ENCODE measurements around the gene STIP1. TPM values are rescaled to one million over a fixed set of nuclear protein-coding genes. Genes with fewer than 3 reads are reported as not detected.

The STIP1 gene
- total RNA-seq, 1 donor from 2014 or later: 47.2 TPM

DNA sequence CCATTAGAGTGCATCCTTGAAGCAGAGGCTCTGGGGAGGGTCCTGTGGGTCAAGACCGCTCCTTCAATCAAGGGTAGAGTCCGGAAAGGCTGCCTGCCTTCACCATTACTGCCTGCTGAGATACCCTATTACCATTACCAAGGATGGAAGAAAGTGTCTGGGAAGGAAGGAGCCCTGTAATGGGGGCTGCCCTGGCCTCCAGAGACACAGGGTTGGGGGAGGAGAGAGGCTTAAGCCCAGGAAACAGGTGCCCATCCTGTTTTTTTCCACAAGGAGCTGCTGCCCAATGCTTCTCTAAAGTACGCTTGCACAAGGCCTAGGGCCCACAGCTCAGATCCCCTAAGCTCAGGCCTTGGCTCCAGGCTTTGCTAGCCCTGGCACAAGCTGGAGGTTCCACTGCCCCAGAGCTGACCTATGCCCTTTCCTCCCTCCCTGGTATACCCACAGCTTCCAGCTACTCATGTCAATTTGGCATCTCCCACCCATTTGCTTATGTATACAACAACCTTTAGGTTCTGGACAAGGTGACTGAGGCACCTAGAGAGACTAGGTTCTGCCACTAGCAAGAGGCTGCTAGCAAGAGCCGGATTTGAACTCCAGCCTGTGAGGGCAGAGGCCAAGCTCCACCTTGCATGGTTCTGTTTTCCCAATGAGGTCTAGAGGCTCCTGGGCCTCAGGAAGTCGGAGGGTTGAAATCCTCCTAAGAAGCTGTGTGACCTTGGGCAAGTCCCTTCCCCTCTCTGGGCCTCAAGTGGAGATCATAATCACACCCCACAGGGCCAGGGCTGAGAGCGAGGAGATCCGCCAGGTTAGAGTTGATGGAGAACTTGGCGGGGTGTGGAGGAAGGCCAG, 63.8 kb downstream of the STIP1 start:
- DNase-seq (ENCODE audit: low spot score): no peak

DNA sequence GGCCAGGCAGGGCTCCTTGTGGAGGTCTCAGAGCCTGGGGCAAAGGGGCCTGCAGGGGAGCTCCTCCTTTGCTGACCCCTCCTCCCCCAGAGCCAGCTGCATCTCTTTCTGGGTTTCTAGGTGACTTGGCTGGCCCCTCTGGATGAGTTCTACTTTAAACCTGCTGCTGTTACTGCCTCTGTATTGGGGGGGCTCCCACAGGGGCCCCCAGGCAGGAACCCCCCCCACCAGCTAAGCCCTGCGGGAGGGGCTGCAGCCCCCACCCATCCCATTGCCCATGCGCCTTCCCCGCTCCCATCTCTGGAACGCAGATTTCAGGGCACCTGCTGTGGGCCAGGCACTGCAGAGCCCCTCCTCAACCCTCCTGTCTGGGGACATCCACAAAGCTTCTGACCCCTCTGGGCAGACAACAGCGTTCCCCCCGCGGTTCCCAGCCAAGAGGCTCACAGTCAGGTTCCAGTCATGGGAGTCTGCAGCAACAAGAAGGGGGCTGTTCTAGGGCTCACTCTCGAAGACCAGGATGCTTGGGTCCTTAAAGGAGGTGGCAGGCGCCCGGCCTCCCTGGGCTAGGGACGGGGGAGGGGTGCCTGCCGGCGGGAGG, 64.5 kb downstream of the STIP1 start:
- no peak for DNase-seq (ENCODE audit: low spot score)

DNA sequence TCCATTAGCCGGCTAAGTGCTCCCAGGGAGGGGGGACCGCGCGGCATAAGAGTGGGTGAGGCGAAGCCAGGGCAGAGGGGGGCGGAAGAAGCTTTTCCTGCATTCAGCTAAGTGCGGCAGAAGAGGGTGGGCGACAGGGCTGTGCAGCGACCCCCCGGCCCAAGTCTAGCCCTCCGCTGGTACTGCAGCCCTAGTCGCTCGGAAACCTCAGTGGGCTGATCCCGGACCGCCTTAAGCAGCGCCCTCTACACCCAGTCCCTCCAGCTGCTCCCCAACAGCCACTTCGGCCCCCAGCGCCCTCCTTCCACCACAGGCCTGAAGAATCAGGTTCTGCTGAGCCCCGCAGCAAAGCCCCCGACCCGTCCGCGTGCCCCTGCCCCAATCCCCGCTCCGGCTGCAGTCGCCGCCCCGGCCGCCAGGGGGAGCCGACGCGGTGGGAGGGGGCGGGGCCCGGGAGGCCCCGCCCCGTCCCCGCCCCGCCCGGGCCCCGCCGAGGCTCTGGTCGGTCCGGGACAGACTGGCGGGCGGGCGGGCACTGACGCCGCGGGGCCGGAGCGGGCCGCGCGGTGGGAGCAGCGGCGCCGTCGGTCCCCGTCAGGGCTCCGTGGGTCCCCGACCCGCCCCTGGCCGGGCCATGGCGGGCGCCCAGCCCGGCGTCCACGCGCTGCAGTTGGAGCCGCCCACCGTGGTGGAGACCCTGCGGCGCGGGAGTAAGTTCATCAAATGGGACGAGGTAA, 65.2 kb downstream of the STIP1 start, which contains the start of gene PLCB3:
PLCB3 (plus strand) TSS at position 515 of the 737 bp plus-strand sequence; CDS start at position 635, 120 bp downstream.
- peak; percentile 49 for DNase-seq (ENCODE audit: low spot score)

DNA sequence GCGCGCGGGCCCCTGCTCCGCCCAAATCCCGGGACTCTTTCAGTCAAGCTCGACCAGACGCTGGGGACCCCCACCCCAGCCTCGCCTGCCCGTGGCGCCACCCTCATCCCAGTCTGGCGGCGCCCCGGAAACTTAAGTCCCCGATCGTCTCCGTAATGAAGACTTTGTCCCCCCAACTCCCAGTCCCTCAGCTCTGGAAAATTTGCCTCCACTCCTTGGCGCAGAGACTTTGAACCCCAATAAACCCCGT, 65.7 kb downstream of the STIP1 start:
- DNase-seq (ENCODE audit: low spot score): no peak

DNA sequence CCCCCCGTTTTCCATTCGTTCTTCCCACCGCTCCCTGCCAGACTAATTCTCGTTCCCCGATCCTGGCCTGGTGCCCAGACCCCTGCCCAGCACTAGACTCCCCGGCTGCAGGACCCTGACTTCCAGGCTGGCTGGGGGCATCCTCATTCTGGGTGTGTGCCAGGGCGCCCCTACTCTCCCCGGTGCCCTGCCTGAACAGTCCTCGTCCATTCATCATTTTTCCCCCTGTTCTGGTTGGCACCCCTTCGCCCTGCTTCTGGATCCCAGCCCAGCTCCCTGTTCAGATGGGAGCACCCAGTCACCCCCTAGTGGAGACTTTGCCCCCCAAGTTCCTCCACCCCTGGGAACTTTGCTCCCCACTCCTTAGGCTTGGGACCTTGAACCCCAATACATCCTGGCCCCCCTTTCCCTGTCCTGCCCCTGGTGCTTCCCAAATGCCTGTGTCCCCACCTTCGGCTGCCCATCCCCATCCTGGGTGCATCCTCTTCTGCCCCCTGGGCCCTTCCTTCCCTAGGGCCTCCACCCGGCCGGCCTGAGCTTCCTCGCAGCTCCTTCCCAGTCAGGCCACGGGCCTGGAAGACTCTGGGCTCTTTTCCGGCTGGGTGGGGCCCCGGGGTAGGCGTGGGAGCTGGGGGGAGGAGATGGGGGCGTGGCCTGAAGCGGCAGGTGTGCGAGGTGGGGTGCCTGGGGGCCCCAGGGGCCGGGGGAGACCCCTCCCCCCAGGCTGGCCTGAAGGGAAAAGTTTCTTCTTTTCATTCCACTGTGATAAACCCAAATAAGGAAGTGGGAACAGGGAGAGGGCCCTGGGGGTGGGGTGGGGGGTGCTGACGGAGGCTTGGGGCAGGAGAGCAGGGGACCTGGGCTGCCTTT, 66.3 kb downstream of the STIP1 start:
- peak; percentile 44 for DNase-seq (ENCODE audit: low spot score)

DNA sequence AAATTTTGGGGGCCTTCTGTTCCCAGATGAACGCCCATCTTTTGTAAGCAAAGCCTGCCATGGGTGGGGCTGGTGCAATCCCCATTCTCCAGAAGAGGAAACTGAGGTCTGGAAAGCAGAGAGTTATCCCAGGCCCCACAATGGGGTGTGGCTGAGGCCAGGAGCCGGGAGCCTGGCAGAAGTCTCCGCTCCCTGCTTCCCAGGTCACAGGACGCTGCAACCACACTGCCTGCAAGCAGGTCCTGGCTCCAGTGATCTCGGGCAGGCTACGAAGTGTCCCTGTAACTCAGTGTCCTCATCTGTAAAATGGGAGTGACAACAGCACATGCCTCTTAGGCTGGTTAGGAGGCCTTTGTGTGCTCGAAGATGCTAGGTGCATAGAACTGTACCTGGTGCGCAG, 67.1 kb downstream of the STIP1 start:
- no peak for DNase-seq (ENCODE audit: low spot score)

DNA sequence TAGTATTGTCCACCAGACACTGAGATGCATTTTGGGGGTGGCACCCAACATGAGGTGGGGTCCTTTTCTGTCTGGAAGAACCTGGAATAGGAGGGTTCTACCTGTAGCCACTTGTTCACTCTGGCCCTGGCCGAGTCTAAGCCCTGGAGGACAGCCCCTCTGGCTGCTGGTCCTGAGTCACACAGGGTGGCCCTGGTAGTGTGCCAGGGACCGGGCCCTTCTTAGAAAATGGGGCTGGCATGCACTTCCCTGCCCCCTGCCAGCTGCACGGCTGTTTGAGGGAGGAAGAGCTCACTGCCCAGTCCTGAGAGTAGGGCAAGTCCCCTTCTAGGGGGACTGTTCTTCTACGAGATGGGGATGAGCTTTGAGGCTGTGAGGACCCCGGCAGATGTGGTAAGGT, 67.5 kb downstream of the STIP1 start:
- no peak for DNase-seq (ENCODE audit: low spot score)

Other genes starting within 250 kb of the STIP1 start
- gene NAA40, start 247.2 kb upstream of the STIP1 start, total RNA-seq (ENCODE audit: insufficient read depth, low replicate concordance): 3.6 TPM
- 234 TPM for gene COX8A, start 211.6 kb upstream of the STIP1 start, total RNA-seq (ENCODE audit: insufficient read depth, low replicate concordance)
- 17.6 TPM for gene OTUB1, start 199.7 kb upstream of the STIP1 start, total RNA-seq (ENCODE audit: insufficient read depth, low replicate concordance)
- 0.48 TPM for gene FLRT1, start 150.2 kb upstream of the STIP1 start, total RNA-seq (ENCODE audit: insufficient read depth, low replicate concordance)
- gene MACROD1, start 20.1 kb upstream of the STIP1 start, total RNA-seq (ENCODE audit: insufficient read depth, low replicate concordance): 8.9 TPM
- gene FERMT3, start 20.6 kb downstream of the STIP1 start, total RNA-seq (ENCODE audit: insufficient read depth, low replicate concordance): 14.2 TPM
- 23.6 TPM for gene TRPT1, start 40.0 kb downstream of the STIP1 start, total RNA-seq (ENCODE audit: insufficient read depth, low replicate concordance)
- gene NUDT22, start 40.1 kb downstream of the STIP1 start, total RNA-seq (ENCODE audit: insufficient read depth, low replicate concordance): 17.3 TPM
- gene DNAJC4, start 44.4 kb downstream of the STIP1 start, total RNA-seq (ENCODE audit: insufficient read depth, low replicate concordance): 13.5 TPM
- 46.9 TPM for gene VEGFB, start 48.4 kb downstream of the STIP1 start, total RNA-seq (ENCODE audit: insufficient read depth, low replicate concordance)
- 32.7 TPM for gene FKBP2, start 54.9 kb downstream of the STIP1 start, total RNA-seq (ENCODE audit: insufficient read depth, low replicate concordance)
- gene PPP1R14B, start 60.8 kb downstream of the STIP1 start, total RNA-seq (ENCODE audit: insufficient read depth, low replicate concordance): 60.4 TPM
- 17.6 TPM for gene PLCB3, start 65.4 kb downstream of the STIP1 start, total RNA-seq (ENCODE audit: insufficient read depth, low replicate concordance)
- gene BAD, start 98.5 kb downstream of the STIP1 start, total RNA-seq (ENCODE audit: insufficient read depth, low replicate concordance): 52.5 TPM
- 0.48 TPM for gene GPR137, start 99.7 kb downstream of the STIP1 start, total RNA-seq (ENCODE audit: insufficient read depth, low replicate concordance)
- 3.6 TPM for gene KCNK4, start 105.1 kb downstream of the STIP1 start, total RNA-seq (ENCODE audit: insufficient read depth, low replicate concordance)
- gene CATSPERZ, start 114.2 kb downstream of the STIP1 start, total RNA-seq (ENCODE audit: insufficient read depth, low replicate concordance): not detected
- 12.0 TPM for gene ESRRA, start 119.4 kb downstream of the STIP1 start, total RNA-seq (ENCODE audit: insufficient read depth, low replicate concordance)
- gene TRMT112, start 131.4 kb downstream of the STIP1 start, total RNA-seq (ENCODE audit: insufficient read depth, low replicate concordance): 226 TPM
- 152 TPM for gene PRDX5, start 131.9 kb downstream of the STIP1 start, total RNA-seq (ENCODE audit: insufficient read depth, low replicate concordance)
- 3.6 TPM for gene CCDC88B, start 154.0 kb downstream of the STIP1 start, total RNA-seq (ENCODE audit: insufficient read depth, low replicate concordance)
- gene RPS6KA4, start 173.0 kb downstream of the STIP1 start, total RNA-seq (ENCODE audit: insufficient read depth, low replicate concordance): 16.4 TPM